Embryonic facial prominence (tissue), 1 donor: ENCODE results near the gene LY86.

Experiments
- DNase-seq: peaks from one replicate; pipeline ENCODE4 v3.0.0-alpha.2; 2016; ENCODE audit errors: extremely low spot score

LY86 gene

GRCh38 chr6:6682225-6682624, 93.7 kb downstream of the LY86 start:
- DNase-seq, result no peak

- no peak for DNase-seq
Observed at GRCh38 chr6:6683969-6684833, 95.7 kb downstream of the LY86 start.

- DNase-seq, result no peak
Observed at GRCh38 chr6:6685249-6686040, 96.9 kb downstream of the LY86 start.

- DNase-seq, result no peak
Observed at GRCh38 chr6:6686176-6686575, 97.7 kb downstream of the LY86 start.

- DNase-seq, result no peak
Observed at GRCh38 chr6:6686748-6687601, 98.5 kb downstream of the LY86 start.

- DNase-seq, result no peak
Observed at GRCh38 chr6:6688283-6688682, 99.8 kb downstream of the LY86 start.

GRCh38 chr6:6688951-6689350, 100.4 kb downstream of the LY86 start:
- no peak for DNase-seq

GRCh38 chr6:6689400-6690143, 101.1 kb downstream of the LY86 start:
- DNase-seq, result no peak

GRCh38 chr6:6690144-6690483, 101.6 kb downstream of the LY86 start:
- DNase-seq, result no peak

- no peak for DNase-seq
Observed at GRCh38 chr6:6694368-6694780, 105.9 kb downstream of the LY86 start.

GRCh38 chr6:6694825-6695624, 106.5 kb downstream of the LY86 start:
- DNase-seq, result no peak

- no peak for DNase-seq
Observed at GRCh38 chr6:6695625-6696276, 107.2 kb downstream of the LY86 start.

- no peak for DNase-seq
Observed at GRCh38 chr6:6696867-6697531, 108.5 kb downstream of the LY86 start.

- DNase-seq, result no peak
Observed at GRCh38 chr6:6697620-6698019, 109.1 kb downstream of the LY86 start.

GRCh38 chr6:6699741-6700367, 111.3 kb downstream of the LY86 start:
- peak; percentile 93 for DNase-seq

GRCh38 chr6:6700407-6701270, 112.1 kb downstream of the LY86 start:
- DNase-seq, result no peak

GRCh38 chr6:6701864-6702263, 113.3 kb downstream of the LY86 start:
- no peak for DNase-seq

- no peak for DNase-seq
Observed at GRCh38 chr6:6703699-6704098, 115.2 kb downstream of the LY86 start.
